MM.1S (cell line): ENCODE data around the gene CCDC80.

Experiments used
- EZH2 ChIP-seq: fragments of 300-600 bp; sonication (generic); optimal IDR thresholded peaks from 2 replicates; pipeline ENCODE3; 2017; ENCODE audit warnings: low read depth, mild to moderate bottlenecking, antibody characterized with exemption, low read length, mixed read lengths
- TF ChIP-seq, protein P1 (sequence below): fragments of 300-600 bp; sonication (generic); IDR thresholded peaks from 2 replicates; pipeline ENCODE4 v1.5.1; 2016; ENCODE audit warnings: antibody characterized with exemption, low read length, mixed read lengths

DNA sequence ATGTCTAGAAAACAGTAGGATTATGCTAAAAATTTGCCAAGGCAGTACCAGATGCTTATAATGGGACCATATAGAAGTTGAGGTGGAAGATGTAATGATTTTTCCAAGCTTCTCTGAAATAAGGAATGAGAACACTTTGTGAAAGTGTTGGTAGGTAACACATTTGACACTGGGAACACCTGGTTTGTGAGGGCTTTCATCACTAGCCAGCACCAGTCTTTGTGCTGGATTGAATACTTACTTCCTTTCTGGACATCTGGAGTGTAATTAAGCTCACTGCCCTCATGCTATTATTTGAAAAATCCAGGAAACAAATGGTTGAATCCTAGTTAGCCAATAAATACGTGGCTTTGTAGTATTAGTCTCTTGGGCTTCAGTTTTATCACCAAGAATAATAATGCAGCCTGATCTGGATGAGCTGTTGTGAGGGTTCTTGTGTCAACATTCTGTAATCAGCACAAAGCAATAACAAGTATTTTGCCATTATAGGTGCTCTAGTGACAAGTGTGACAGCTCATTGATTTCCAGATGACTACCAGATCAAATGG, 12.9 kb downstream of the CCDC80 start:
- TF ChIP-seq, protein P1, sequence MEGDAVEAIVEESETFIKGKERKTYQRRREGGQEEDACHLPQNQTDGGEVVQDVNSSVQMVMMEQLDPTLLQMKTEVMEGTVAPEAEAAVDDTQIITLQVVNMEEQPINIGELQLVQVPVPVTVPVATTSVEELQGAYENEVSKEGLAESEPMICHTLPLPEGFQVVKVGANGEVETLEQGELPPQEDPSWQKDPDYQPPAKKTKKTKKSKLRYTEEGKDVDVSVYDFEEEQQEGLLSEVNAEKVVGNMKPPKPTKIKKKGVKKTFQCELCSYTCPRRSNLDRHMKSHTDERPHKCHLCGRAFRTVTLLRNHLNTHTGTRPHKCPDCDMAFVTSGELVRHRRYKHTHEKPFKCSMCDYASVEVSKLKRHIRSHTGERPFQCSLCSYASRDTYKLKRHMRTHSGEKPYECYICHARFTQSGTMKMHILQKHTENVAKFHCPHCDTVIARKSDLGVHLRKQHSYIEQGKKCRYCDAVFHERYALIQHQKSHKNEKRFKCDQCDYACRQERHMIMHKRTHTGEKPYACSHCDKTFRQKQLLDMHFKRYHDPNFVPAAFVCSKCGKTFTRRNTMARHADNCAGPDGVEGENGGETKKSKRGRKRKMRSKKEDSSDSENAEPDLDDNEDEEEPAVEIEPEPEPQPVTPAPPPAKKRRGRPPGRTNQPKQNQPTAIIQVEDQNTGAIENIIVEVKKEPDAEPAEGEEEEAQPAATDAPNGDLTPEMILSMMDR: no peak
- TF ChIP-seq EZH2: no peak
